HEK293 (cell line): ENCODE data around the gene BCAN.

Experiments
- CTCF ChIA-PET: fragments of 350-600 bp; formaldehyde crosslinking; extraction: SDS; loops from one replicate; lab custom pipeline; 2021; ENCODE audit warnings: antibody characterized with exemption; lab: Yijun Ruan, JAX
- POLR2A ChIA-PET: fragments of 300-600 bp; formaldehyde crosslinking; extraction: SDS; loops from one replicate; lab custom pipeline; 2020; ENCODE audit warnings: antibody characterized with exemption, inconsistent platforms; lab: Yijun Ruan, JAX
- H3K27ac ChIP-seq: fragments of 200-500 bp; sonication (Bioruptor generic); 2 replicates; pipeline ENCODE4 v1.5.1; 2014; ENCODE audit warnings: low read depth, low read length, control low read depth, inconsistent platforms; ENCODE audit errors: extremely low read depth
- H3K36me3 ChIP-seq, 2 experiments: fragments of 200-500 bp in 1 of 2; sonication (Bioruptor generic) in 1 of 2; 1 replicate in 1 of 2; 2 replicates in 1 of 2; pipeline ENCODE4 v1.5.1; 2014 to 2017; ENCODE audit warnings: inconsistent platforms in 2 of 2, low read length in 2 of 2; ENCODE audit not compliant: control insufficient read depth in 2 of 2, insufficient read depth in 1 of 2
- H3K4me1 ChIP-seq: fragments of 200-500 bp; sonication (Bioruptor generic); 2 replicates; pipeline ENCODE4 v1.5.1; 2014; ENCODE audit warnings: mild to moderate bottlenecking, low read length, inconsistent platforms; ENCODE audit not compliant: control insufficient read depth, insufficient read depth
- H3K4me3 ChIP-seq: 2 replicates; pipeline ENCODE4 v1.5.1; 2011; ENCODE audit warnings: low read depth, mild to moderate bottlenecking, control low read depth, low read length, moderate library complexity
- H3K9me3 ChIP-seq: fragments of 200-500 bp; sonication (Bioruptor generic); 2 replicates; pipeline ENCODE4 v1.5.1; 2014; ENCODE audit warnings: low read depth, low read length, inconsistent platforms; ENCODE audit not compliant: control insufficient read depth, insufficient read depth
- SETDB1 ChIP-seq: IDR thresholded peaks from one replicate; pipeline ENCODE4 v1.6.1; 2017; ENCODE audit warnings: mild to moderate bottlenecking, low read length, moderate library complexity, mixed read lengths; ENCODE audit not compliant: insufficient read length
- ZBTB17 ChIP-seq: fragments of 450-650 bp; formaldehyde crosslinking; IDR thresholded peaks from 2 replicates; pipeline ENCODE4 v1.5.1; 2016; ENCODE audit warnings: missing biosample characterization, missing genetic modification characterization
- ZBTB20 ChIP-seq: fragments of 450-650 bp; formaldehyde crosslinking; IDR thresholded peaks from 2 replicates; pipeline ENCODE4 v1.5.1; 2016; ENCODE audit warnings: missing biosample characterization, missing genetic modification characterization
- ZNF10 ChIP-seq: fragments of 450-650 bp; formaldehyde crosslinking; IDR thresholded peaks from 2 replicates; pipeline ENCODE4 v1.5.1; 2017; ENCODE audit warnings: missing biosample characterization, missing genetic modification characterization
- ZNF146 ChIP-seq: fragments of 450-650 bp; formaldehyde crosslinking; IDR thresholded peaks from 2 replicates; pipeline ENCODE4 v1.5.1; 2016; ENCODE audit warnings: missing biosample characterization, missing genetic modification characterization
- ZNF157 ChIP-seq: fragments of 450-650 bp; formaldehyde crosslinking; IDR thresholded peaks from 2 replicates; pipeline ENCODE4 v1.5.1; 2016; ENCODE audit warnings: missing biosample characterization, missing genetic modification characterization
- ZNF16 ChIP-seq: fragments of 450-650 bp; formaldehyde crosslinking; IDR thresholded peaks from 2 replicates; pipeline ENCODE4 v1.5.1; 2016; ENCODE audit warnings: low read depth, missing biosample characterization, missing genetic modification characterization
- ZNF184 ChIP-seq: fragments of 450-650 bp; IDR thresholded peaks from 2 replicates; pipeline ENCODE4 v1.5.1; 2018; ENCODE audit warnings: missing biosample characterization, mild to moderate bottlenecking, missing genetic modification characterization
- ZNF335 ChIP-seq: fragments of 450-650 bp; formaldehyde crosslinking; conservative IDR thresholded peaks from 2 replicates; pipeline ENCODE4 v1.5.1; 2016; ENCODE audit warnings: missing biosample characterization, missing genetic modification characterization
- ZNF341 ChIP-seq: fragments of 450-650 bp; formaldehyde crosslinking; IDR thresholded peaks from 2 replicates; pipeline ENCODE4; 2016; ENCODE audit warnings: low read depth, missing biosample characterization, missing genetic modification characterization
- ZNF600 ChIP-seq: fragments of 450-650 bp; formaldehyde crosslinking; IDR thresholded peaks from 2 replicates; pipeline ENCODE4 v1.5.1; 2016; ENCODE audit warnings: missing biosample characterization, missing genetic modification characterization
- ZNF747 ChIP-seq: fragments of 450-650 bp; formaldehyde crosslinking; IDR thresholded peaks from 2 replicates; pipeline ENCODE4 v1.5.1; 2016; ENCODE audit warnings: missing biosample characterization, missing genetic modification characterization
- ZXDB ChIP-seq: fragments of 450-650 bp; formaldehyde crosslinking; IDR thresholded peaks from 2 replicates; pipeline ENCODE4 v1.5.1; 2016; ENCODE audit warnings: missing biosample characterization, missing genetic modification characterization
- TF ChIP-seq, protein P1 (sequence below): fragments of 450-650 bp; formaldehyde crosslinking; IDR thresholded peaks from 2 replicates; pipeline ENCODE4 v1.5.1; 2016; ENCODE audit warnings: missing biosample characterization, missing genetic modification characterization
- TF ChIP-seq, protein P2 (sequence below): fragments of 450-650 bp; formaldehyde crosslinking; IDR thresholded peaks from 2 replicates; pipeline ENCODE4 v1.5.1; 2017; ENCODE audit warnings: missing biosample characterization, missing genetic modification characterization
- TF ChIP-seq, protein P3 (sequence below): fragments of 450-650 bp; formaldehyde crosslinking; IDR thresholded peaks from 2 replicates; pipeline ENCODE4 v1.5.1; 2016; ENCODE audit warnings: missing biosample characterization, missing genetic modification characterization
- TF ChIP-seq, protein P4 (sequence below): fragments of 450-650 bp; formaldehyde crosslinking; IDR thresholded peaks from 2 replicates; pipeline ENCODE4 v1.5.1; 2016; ENCODE audit warnings: missing biosample characterization, missing genetic modification characterization, borderline replicate concordance
- TF ChIP-seq, protein P5 (sequence below): fragments of 450-650 bp; formaldehyde crosslinking; IDR thresholded peaks from 2 replicates; pipeline ENCODE4 v1.5.1; 2016; ENCODE audit warnings: missing biosample characterization, missing genetic modification characterization
- TF ChIP-seq, protein P6 (sequence below): fragments of 450-650 bp; formaldehyde crosslinking; IDR thresholded peaks from 2 replicates; pipeline ENCODE4 v1.5.1; 2016; ENCODE audit warnings: missing biosample characterization, missing genetic modification characterization

Gene BCAN

DNA sequence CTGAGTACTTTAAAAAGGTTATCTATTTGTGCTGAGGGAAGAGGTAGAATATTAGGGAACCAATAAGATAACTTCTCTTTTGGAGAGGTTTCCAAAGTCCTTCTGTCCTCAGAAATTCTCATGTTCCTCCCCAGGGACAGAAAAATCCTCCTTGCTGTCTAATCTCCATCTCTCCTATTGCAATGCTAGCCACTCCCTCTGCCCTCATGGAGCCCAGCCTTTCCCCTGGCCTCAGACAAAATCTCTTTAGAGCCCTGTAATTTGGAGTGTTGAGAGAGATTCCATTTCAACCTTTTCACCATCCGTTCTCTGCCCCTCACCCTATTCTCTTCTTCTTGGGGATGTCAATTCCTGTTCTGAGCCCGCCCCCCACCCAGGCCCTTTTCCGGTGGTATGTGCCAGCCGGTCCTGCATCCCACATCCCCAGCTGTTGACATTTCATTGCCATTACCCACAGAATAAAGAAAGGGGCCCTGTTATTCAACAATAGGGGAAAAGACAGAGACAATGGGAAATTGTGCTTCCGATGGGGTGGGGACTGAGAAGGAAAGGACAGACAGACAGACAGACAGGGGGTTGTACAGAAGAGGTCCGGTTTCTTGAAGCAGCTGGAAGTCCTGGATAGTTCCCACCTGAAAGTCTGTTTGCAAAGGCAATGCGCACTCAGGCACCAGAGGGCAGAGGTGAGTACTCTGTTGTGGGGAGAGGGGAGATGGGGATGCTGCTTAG, 22.9 kb upstream of the BCAN start, which contains the start of gene HAPLN2:
Gene HAPLN2 (plus strand): TSS at position 563 of the 729 bp plus-strand sequence. CDS start 4,076 bp downstream, outside the sequence.
- Histone ChIP-seq H3K27ac (no peak within 1 kb of the TSS), H3K4me3 (no peak within 1 kb of the TSS), H3K4me1 (peaks cover 5% of the 10 kb centered on the region), H3K9me3 (no peaks in the 10 kb centered on the region), H3K36me3 (no peaks in the 10 kb centered on the region)
- ChIA-PET POLR2A (interaction anchor here (0.7 to 1.3 kb wide), 2 partner anchors 42 to 109 kb away, joined by 6 to 7 read pairs; partner anchors contain the start of genes ISG20L2 and METTL25B), CTCF (interaction anchor here (0.5 to 4.7 kb wide), 32 partner anchors 8 to 1208 kb away, joined by 3 to 45 read pairs (median 5); partner anchors contain the start of genes CRABP2, GPATCH4, NAXE and NES)
- TF ChIP-seq ZNF10 (tag by site-specific recombination) = no peak
- TF ChIP-seq, protein P1, sequence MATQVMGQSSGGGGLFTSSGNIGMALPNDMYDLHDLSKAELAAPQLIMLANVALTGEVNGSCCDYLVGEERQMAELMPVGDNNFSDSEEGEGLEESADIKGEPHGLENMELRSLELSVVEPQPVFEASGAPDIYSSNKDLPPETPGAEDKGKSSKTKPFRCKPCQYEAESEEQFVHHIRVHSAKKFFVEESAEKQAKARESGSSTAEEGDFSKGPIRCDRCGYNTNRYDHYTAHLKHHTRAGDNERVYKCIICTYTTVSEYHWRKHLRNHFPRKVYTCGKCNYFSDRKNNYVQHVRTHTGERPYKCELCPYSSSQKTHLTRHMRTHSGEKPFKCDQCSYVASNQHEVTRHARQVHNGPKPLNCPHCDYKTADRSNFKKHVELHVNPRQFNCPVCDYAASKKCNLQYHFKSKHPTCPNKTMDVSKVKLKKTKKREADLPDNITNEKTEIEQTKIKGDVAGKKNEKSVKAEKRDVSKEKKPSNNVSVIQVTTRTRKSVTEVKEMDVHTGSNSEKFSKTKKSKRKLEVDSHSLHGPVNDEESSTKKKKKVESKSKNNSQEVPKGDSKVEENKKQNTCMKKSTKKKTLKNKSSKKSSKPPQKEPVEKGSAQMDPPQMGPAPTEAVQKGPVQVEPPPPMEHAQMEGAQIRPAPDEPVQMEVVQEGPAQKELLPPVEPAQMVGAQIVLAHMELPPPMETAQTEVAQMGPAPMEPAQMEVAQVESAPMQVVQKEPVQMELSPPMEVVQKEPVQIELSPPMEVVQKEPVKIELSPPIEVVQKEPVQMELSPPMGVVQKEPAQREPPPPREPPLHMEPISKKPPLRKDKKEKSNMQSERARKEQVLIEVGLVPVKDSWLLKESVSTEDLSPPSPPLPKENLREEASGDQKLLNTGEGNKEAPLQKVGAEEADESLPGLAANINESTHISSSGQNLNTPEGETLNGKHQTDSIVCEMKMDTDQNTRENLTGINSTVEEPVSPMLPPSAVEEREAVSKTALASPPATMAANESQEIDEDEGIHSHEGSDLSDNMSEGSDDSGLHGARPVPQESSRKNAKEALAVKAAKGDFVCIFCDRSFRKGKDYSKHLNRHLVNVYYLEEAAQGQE (tag by site-specific recombination) = peak; percentile 60; the same call in 1 of the 2 replicates
- TF ChIP-seq, protein P2, sequence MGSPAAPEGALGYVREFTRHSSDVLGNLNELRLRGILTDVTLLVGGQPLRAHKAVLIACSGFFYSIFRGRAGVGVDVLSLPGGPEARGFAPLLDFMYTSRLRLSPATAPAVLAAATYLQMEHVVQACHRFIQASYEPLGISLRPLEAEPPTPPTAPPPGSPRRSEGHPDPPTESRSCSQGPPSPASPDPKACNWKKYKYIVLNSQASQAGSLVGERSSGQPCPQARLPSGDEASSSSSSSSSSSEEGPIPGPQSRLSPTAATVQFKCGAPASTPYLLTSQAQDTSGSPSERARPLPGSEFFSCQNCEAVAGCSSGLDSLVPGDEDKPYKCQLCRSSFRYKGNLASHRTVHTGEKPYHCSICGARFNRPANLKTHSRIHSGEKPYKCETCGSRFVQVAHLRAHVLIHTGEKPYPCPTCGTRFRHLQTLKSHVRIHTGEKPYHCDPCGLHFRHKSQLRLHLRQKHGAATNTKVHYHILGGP (tag by site-specific recombination) = no peak
- TF ChIP-seq SETDB1 = no peak
- 0 out of 2 replicates have a peak, but pooled peaks have one; percentile 14 for TF ChIP-seq ZNF335 (tag by site-specific recombination)
- TF ChIP-seq, protein P3, sequence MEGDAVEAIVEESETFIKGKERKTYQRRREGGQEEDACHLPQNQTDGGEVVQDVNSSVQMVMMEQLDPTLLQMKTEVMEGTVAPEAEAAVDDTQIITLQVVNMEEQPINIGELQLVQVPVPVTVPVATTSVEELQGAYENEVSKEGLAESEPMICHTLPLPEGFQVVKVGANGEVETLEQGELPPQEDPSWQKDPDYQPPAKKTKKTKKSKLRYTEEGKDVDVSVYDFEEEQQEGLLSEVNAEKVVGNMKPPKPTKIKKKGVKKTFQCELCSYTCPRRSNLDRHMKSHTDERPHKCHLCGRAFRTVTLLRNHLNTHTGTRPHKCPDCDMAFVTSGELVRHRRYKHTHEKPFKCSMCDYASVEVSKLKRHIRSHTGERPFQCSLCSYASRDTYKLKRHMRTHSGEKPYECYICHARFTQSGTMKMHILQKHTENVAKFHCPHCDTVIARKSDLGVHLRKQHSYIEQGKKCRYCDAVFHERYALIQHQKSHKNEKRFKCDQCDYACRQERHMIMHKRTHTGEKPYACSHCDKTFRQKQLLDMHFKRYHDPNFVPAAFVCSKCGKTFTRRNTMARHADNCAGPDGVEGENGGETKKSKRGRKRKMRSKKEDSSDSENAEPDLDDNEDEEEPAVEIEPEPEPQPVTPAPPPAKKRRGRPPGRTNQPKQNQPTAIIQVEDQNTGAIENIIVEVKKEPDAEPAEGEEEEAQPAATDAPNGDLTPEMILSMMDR (tag by site-specific recombination) = peak; percentile 54; the same call in 1 of the 2 replicates
- TF ChIP-seq ZNF747 = no peak
- TF ChIP-seq, protein P4, sequence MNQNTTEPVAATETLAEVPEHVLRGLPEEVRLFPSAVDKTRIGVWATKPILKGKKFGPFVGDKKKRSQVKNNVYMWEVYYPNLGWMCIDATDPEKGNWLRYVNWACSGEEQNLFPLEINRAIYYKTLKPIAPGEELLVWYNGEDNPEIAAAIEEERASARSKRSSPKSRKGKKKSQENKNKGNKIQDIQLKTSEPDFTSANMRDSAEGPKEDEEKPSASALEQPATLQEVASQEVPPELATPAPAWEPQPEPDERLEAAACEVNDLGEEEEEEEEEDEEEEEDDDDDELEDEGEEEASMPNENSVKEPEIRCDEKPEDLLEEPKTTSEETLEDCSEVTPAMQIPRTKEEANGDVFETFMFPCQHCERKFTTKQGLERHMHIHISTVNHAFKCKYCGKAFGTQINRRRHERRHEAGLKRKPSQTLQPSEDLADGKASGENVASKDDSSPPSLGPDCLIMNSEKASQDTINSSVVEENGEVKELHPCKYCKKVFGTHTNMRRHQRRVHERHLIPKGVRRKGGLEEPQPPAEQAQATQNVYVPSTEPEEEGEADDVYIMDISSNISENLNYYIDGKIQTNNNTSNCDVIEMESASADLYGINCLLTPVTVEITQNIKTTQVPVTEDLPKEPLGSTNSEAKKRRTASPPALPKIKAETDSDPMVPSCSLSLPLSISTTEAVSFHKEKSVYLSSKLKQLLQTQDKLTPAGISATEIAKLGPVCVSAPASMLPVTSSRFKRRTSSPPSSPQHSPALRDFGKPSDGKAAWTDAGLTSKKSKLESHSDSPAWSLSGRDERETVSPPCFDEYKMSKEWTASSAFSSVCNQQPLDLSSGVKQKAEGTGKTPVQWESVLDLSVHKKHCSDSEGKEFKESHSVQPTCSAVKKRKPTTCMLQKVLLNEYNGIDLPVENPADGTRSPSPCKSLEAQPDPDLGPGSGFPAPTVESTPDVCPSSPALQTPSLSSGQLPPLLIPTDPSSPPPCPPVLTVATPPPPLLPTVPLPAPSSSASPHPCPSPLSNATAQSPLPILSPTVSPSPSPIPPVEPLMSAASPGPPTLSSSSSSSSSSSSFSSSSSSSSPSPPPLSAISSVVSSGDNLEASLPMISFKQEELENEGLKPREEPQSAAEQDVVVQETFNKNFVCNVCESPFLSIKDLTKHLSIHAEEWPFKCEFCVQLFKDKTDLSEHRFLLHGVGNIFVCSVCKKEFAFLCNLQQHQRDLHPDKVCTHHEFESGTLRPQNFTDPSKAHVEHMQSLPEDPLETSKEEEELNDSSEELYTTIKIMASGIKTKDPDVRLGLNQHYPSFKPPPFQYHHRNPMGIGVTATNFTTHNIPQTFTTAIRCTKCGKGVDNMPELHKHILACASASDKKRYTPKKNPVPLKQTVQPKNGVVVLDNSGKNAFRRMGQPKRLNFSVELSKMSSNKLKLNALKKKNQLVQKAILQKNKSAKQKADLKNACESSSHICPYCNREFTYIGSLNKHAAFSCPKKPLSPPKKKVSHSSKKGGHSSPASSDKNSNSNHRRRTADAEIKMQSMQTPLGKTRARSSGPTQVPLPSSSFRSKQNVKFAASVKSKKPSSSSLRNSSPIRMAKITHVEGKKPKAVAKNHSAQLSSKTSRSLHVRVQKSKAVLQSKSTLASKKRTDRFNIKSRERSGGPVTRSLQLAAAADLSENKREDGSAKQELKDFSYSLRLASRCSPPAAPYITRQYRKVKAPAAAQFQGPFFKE (tag by site-specific recombination) = no peak
- TF ChIP-seq ZNF341 (tag by site-specific recombination) = peak; percentile 50; the same call in 1 of the 2 replicates
- TF ChIP-seq, protein P5, sequence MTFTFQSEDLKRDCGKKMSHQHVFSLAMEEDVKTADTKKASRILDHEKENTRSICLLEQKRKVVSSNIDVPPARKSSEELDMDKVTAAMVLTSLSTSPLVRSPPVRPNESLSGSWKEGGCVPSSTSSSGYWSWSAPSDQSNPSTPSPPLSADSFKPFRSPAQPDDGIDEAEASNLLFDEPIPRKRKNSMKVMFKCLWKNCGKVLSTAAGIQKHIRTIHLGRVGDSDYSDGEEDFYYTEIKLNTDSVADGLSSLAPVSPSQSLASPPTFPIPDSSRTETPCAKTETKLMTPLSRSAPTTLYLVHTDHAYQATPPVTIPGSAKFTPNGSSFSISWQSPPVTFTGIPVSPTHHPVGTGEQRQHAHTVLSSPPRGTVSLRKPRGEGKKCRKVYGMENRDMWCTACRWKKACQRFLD (tag by site-specific recombination) = no peak
- TF ChIP-seq, protein P6, sequence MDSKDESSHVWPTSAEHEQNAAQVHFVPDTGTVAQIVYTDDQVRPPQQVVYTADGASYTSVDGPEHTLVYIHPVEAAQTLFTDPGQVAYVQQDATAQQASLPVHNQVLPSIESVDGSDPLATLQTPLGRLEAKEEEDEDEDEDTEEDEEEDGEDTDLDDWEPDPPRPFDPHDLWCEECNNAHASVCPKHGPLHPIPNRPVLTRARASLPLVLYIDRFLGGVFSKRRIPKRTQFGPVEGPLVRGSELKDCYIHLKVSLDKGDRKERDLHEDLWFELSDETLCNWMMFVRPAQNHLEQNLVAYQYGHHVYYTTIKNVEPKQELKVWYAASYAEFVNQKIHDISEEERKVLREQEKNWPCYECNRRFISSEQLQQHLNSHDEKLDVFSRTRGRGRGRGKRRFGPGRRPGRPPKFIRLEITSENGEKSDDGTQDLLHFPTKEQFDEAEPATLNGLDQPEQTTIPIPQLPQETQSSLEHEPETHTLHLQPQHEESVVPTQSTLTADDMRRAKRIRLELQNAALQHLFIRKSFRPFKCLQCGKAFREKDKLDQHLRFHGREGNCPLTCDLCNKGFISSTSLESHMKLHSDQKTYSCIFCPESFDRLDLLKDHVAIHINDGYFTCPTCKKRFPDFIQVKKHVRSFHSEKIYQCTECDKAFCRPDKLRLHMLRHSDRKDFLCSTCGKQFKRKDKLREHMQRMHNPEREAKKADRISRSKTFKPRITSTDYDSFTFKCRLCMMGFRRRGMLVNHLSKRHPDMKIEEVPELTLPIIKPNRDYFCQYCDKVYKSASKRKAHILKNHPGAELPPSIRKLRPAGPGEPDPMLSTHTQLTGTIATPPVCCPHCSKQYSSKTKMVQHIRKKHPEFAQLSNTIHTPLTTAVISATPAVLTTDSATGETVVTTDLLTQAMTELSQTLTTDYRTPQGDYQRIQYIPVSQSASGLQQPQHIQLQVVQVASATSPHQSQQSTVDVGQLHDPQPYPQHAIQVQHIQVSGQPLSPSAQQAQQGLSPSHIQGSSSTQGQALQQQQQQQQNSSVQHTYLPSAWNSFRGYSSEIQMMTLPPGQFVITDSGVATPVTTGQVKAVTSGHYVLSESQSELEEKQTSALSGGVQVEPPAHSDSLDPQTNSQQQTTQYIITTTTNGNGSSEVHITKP (tag by site-specific recombination) = peak; percentile 78
- no peak for TF ChIP-seq ZXDB
- no peak for TF ChIP-seq ZNF157
- TF ChIP-seq ZBTB20 (tag by site-specific recombination) = no peak
- TF ChIP-seq ZNF600 (tag by site-specific recombination) = 0 out of 2 replicates have a peak, but pooled peaks have one; percentile 13
- TF ChIP-seq ZNF184 (tag by site-specific recombination) = no peak
- TF ChIP-seq ZNF146 (tag by site-specific recombination) = no peak
- peak; percentile 49 for TF ChIP-seq ZBTB17 (tag by site-specific recombination)
- no peak for TF ChIP-seq ZNF16 (tag by site-specific recombination)
